Chondrocyte (in vitro differentiated cells): ENCODE data around the gene DMPK. TPM values are rescaled to one million over a fixed set of nuclear protein-coding genes. Genes with fewer than 3 reads are reported as not detected.

Source experiments
- DNase-seq: peaks from one replicate; pipeline ENCODE4 v3.0.0; 2021; ENCODE audit warnings: mixed read lengths, low spot score
- H3K27ac Mint-ChIP-seq: one replicate; pipeline ENCODE4 v1.8.0; 2021; ENCODE audit warnings: mild to moderate bottlenecking, moderate library complexity, mixed read lengths; ENCODE audit not compliant: unreplicated experiment
- H3K27me3 Mint-ChIP-seq: 2 replicates; pipeline ENCODE4 v1.8.0; 2021; ENCODE audit warnings: low read depth, mixed read lengths
- H3K36me3 Mint-ChIP-seq: 2 replicates; pipeline ENCODE4 v1.8.0; 2021; ENCODE audit warnings: low read depth, mixed read lengths
- H3K4me1 Mint-ChIP-seq: 2 replicates; pipeline ENCODE4 v1.8.0; 2021; ENCODE audit warnings: low read depth, mild to moderate bottlenecking, mixed read lengths
- H3K4me3 Mint-ChIP-seq: one replicate; pipeline ENCODE4 v1.8.0; 2021; ENCODE audit warnings: mild to moderate bottlenecking, moderate library complexity, mixed read lengths; ENCODE audit not compliant: unreplicated experiment
- H3K9me3 Mint-ChIP-seq: 2 replicates; pipeline ENCODE4 v1.8.0; 2021; ENCODE audit warnings: low read depth, mixed read lengths
- CTCF ChIP-seq: fragments of 200-600 bp; sonication (generic); IDR thresholded peaks from 2 replicates; pipeline ENCODE4 v1.5.0; 2021; ENCODE audit warnings: antibody characterized with exemption, mild to moderate bottlenecking, moderate library complexity
- total RNA-seq: library from RNA; stranded (reverse); gene quantifications from 3 replicates; pipeline ENCODE4 v1.2.1, GENCODE V29; 2021

DMPK gene
- total RNA-seq, 1 donor from 2014 or later = 176 TPM

- Mint-ChIP-seq H3K36me3 (no peaks in the 10 kb centered on the region), H3K4me3 (no peak overlapping the region), H3K4me1 (peaks cover 13% of the 10 kb centered on the region), H3K27ac (peak overlapping the region; percentile 85), H3K27me3 (no peaks in the 10 kb centered on the region), H3K9me3 (no peaks in the 10 kb centered on the region)
- peak; percentile 93 for TF ChIP-seq CTCF
- DNase-seq = no peak
These were observed 16.8 kb upstream of the DMPK start for GRCh38 chr19:45798995-45799517.

- peaks cover 1% of the 10 kb centered on the region for H3K36me3 Mint-ChIP-seq
- TF ChIP-seq CTCF = no peak
- peaks cover 28% of the 10 kb centered on the region for H3K4me1 Mint-ChIP-seq
- DNase-seq = no peak
- no peaks in the 10 kb centered on the region for H3K27me3 Mint-ChIP-seq
- H3K4me3 Mint-ChIP-seq = no peak overlapping the region
- no peak overlapping the region for H3K27ac Mint-ChIP-seq
- no peaks in the 10 kb centered on the region for H3K9me3 Mint-ChIP-seq
These were observed 12.3 kb upstream of the DMPK start for GRCh38 chr19:45794627-45795026.

GRCh38 chr19:45793876-45794275, 11.6 kb upstream of the DMPK start:
- Mint-ChIP-seq H3K4me3 (no peak overlapping the region), H3K9me3 (no peaks in the 10 kb centered on the region), H3K4me1 (peaks cover 24% of the 10 kb centered on the region), H3K27me3 (no peaks in the 10 kb centered on the region), H3K27ac (peak overlapping the region; percentile 68), H3K36me3 (peaks cover 8% of the 10 kb centered on the region)
- TF ChIP-seq CTCF = no peak
- DNase-seq = no peak

- no peak for TF ChIP-seq CTCF
- Mint-ChIP-seq H3K4me1 (peaks cover 21% of the 10 kb centered on the region), H3K27me3 (no peaks in the 10 kb centered on the region), H3K27ac (peak overlapping the region; percentile 89), H3K36me3 (peaks cover 11% of the 10 kb centered on the region), H3K9me3 (no peaks in the 10 kb centered on the region), H3K4me3 (peak overlapping the region; percentile 52)
- DNase-seq = no peak
These were observed 10.9 kb upstream of the DMPK start for GRCh38 chr19:45793178-45793564.

GRCh38 chr19:45792470-45793177, 10.3 kb upstream of the DMPK start, which contains the start of gene DMWD:
Gene DMWD, minus strand, starts transcription at chr19:45792845. Its CDS starts 89 bp downstream, at chr19:45792756.
- peak within 1 kb of the TSS; percentile 89 for H3K27ac Mint-ChIP-seq

More at GRCh38 chr19:45792470-45793177, 10.3 kb upstream of the DMPK start, which contains the start of gene DMWD:
- DNase-seq = peak; percentile 100
- H3K36me3 Mint-ChIP-seq = peaks cover 14% of the 10 kb centered on the region
- H3K4me3 Mint-ChIP-seq = peak within 1 kb of the TSS; percentile 97
- TF ChIP-seq CTCF = no peak
- H3K9me3 Mint-ChIP-seq = no peaks in the 10 kb centered on the region
- no peaks in the 10 kb centered on the region for H3K27me3 Mint-ChIP-seq
- peaks cover 21% of the 10 kb centered on the region for H3K4me1 Mint-ChIP-seq
